Measurements from ENCODE around the gene KCNA1.

Gene KCNA1

DNA sequence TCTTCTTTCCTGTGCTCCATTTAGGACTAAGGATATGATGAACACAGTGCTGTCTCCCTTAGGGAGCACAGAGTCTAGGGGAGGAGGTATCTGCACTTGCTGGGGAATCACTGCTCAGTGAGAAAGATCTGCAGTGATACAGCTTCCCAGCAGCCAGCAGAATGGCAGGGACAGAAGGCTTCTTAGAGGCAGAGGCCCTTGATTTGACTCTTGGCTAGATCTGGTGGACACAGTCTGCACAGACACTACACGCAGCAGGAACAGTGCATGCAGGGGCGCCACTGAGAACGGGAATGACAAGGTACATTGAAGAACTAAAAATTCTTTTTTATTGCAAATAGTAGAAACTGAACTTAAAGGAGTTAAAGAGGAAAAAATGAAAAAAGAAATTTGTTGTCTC lies 51.6 kb downstream of the KCNA1 start:
- DNase-seq, result no peak

GRCh38 chr12:4962539-4963486 lies 53.1 kb downstream of the KCNA1 start:
- DNase-seq, result no peak
